Hindlimb muscle (tissue), 1 donor: ENCODE results near the gene DBX1. TPM values are rescaled to one million over a fixed set of nuclear protein-coding genes. Genes with fewer than 3 reads are reported as not detected.
"Not testable (repeated sequence)": the region's sequence is repeated elsewhere in the genome, so short reads cannot be mapped to it uniquely, and the experiment has no call there.

ENCODE experiments used
- DNase-seq: peaks from one replicate; pipeline ENCODE4 v3.0.0-alpha.2; 2013
- polyA plus RNA-seq: library from polyadenylated mRNA; unstranded; fragments of 120-200 nt; gene quantifications from one replicate; pipeline ENCODE4 v1.2.1, GENCODE V29; 2013; ENCODE audit not compliant: insufficient read length

DBX1 gene
- polyA plus RNA-seq, 1 donor: 8.0 TPM

GRCh38 chr11:20161230-20161918, 1.1 kb upstream of the DBX1 start:
- DNase-seq: no peak

- no peak for DNase-seq
Observed at GRCh38 chr11:20159466-20160381, 551 bp downstream of the DBX1 start.

- DNase-seq: peak; percentile 68
Observed at GRCh38 chr11:20158597-20159257, 1.5 kb downstream of the DBX1 start.

DNA sequence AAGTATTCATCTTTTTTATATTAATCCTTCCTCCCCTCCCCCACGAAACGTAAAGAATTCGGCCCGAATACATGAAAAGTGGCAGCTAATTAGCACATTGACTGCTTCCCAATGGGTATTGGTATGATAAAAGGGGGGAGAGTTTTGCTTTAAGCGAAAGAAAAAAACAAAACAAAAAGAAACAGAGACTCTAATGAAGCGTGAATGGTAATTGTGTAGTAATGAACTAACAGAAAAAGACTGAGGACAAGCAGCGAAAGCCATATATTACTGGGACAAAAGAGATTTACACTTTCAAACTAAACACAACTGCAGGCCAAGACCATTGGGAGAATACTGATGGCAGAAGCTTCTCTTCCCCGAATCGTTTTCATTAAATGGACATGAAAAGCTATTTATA, 2.5 kb downstream of the DBX1 start:
- no peak for DNase-seq

- DNase-seq: no peak
Observed at GRCh38 chr11:20156876-20157613, 3.2 kb downstream of the DBX1 start.

- DNase-seq: no peak
Observed at GRCh38 chr11:20156280-20156875, 3.9 kb downstream of the DBX1 start.

DNA sequence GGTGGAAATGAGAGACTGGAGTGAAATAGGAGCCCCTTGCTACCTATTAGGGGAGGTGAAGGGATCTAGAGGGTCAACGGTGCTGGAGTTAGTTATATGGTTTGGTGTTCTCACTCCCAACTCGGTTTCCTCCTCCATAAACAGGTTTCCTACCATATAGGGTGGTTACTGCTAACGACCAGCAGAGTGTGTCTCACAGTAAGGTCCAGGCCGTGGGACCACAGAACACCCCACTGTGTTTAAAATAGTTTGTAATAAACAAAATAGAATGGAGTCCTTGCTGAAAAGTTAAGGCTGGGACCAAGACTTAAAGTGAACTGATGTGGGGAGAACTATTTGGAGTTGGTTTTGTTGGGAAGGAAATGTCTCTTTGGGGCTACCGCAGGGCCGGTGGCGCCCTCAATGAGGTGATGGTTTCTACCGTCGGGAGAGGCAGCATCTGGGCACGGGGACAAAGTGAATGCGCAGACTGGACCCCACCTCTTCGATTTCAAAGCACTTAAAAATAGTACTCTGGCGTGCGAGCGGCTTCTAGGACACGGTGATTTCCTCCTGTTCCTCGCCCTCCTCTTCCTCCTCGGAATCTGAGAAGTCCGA, 4.5 kb downstream of the DBX1 start:
- DNase-seq: no peak

DNA sequence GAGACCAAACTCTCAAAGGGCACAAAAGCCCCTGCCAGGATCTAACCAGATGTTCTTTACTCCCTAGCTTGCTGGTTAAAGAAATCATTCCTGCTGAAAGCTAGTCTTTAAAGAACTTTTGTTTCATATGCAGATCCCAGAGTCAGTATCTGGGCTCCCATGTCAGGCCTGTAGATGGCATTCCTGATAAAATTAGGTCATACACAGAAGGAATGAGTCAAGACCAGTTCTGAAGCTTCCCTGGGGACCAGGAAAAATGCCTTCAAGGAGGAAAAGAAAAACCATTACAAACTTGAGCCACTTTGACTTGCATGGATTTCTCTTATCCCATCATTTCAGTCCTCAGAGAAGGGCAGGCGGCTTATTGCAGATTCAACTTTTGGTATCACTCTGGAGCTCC, 5.9 kb downstream of the DBX1 start:
- no peak for DNase-seq

GRCh38 chr11:20138707-20139106, 21.6 kb downstream of the DBX1 start:
- DNase-seq: no peak

- no peak for DNase-seq
Observed at GRCh38 chr11:20137637-20138036, 22.6 kb downstream of the DBX1 start.

GRCh38 chr11:20134991-20135736, 25.1 kb downstream of the DBX1 start:
- no peak for DNase-seq

DNA sequence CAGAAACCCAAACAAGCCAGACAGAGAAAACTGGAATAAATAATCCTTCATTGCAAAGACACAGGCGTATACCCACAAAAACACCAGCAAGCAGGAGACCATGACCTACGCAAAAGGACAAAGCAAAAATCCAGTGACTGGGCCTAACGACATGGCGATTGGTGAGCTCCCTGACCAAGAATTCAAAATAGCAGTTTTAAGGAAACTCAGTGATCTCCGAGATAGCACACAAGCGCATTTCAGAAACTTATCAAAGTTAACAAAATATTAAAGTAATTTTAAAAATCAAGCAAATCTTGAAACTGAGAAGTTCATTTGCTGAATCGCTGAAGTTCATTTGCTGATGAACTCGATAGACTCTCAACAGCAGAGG, 27.6 kb downstream of the DBX1 start:
- no peak for DNase-seq

GRCh38 chr11:20131788-20132666, 28.2 kb downstream of the DBX1 start:
- peak; percentile 70 for DNase-seq

DNA sequence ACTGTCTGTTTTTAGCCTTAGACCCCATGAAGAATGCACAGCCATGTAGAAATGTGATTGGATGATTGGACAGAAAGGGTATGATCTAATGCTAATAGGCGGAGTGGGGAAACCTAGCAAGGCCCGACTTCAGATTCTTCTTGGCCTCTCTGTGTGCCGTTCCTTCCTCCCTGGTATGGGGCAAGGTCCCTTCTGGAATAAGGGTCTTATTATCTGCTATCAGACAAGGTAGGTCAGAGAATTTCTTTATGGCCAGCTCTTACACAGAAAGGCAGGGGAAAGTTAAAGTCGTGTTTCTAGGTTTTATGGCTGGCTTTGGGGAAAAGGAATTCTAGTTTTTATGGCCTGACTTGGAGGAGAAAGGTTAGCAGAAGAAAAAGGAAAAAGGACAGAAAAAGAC, 30.6 kb downstream of the DBX1 start:
- DNase-seq: no peak

GRCh38 chr11:20128528-20128825, 31.8 kb downstream of the DBX1 start:
- not testable (repeated sequence) for DNase-seq

DNA sequence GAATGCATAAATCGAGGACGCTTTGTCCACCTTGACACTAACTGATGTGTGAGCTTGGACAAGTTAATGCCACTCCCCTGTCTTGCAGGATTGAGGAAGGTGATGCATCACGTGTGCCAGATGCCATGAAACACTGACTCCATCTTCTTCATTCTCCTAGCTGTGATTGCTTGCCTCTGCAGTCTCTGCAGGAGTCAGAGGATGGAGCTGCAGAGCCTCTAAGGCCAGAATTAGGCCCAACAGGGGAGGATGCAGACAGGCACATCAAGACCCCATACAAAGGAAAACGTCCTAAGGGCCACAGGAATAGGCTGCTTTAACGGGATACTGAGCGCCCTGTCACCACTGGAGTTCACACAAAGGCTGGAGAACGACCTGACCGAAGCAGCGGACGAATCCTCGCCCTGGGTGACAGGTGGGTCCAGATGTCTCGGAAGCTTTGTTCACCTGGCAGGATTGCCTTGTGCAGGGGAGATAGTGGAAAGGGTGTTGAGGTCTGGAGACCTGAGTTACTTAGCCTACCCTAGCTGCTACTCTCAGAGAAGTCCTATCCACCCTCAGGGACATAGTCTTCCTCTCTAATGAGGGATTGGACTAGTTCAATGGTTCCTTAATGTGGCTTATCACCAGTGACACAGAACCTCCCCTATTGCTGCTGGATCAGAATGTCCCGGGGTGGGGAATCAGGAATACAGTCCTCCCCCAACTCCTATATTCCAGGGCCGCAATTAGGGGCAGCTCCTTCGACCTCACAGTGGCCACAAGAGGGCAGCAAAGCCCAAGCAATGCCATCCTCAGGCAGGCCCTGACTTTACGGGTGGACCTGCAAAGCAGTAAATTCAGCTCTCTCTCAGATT, 32.4 kb downstream of the DBX1 start:
- DNase-seq: peak; percentile 62

GRCh38 chr11:20126724-20127123, 33.6 kb downstream of the DBX1 start:
- DNase-seq: no peak

GRCh38 chr11:20125927-20126326, 34.3 kb downstream of the DBX1 start:
- DNase-seq: no peak

- no peak for DNase-seq
Observed at GRCh38 chr11:20122131-20122530, 38.1 kb downstream of the DBX1 start.
